ENCODE measurements around the gene TPRG1L. TPM values are rescaled to one million over a fixed set of nuclear protein-coding genes. Genes with fewer than 3 reads are reported as not detected.

Gene TPRG1L
- total and polyA plus RNA-seq, 4 donors: 24.1 to 46.6 (median 32.9) TPM

GRCh38 chr1:3656450-3657095, 31.8 kb downstream of the TPRG1L start:
- no peak for ATAC-seq (ENCODE audit: insufficient read depth, low FRiP score)
- no peak for DNase-seq
- TF ChIP-seq CTCF (IDR thresholded peaks at IDR 0.05; ENCODE audit: control extremely low read depth, extremely low read depth): no peak

DNA sequence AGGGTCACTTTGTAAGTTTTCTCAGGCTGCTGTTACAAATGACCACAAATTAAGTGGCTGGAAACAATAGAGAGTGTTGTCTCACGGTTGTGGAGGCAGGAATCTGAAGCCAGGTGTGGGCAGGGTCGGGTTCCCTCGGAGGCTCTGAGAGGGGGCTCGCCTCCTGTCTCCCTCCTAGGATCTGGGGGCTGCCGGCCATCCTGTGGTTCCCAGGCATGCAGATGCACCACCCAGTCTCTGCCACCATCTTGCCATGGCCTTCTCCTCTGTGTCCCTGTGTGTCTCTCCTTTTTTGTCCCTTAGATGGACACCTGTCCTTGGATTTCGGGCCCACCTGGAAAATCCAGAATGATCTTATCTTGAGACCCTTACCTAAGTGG, 32.3 kb downstream of the TPRG1L start:
- Histone ChIP-seq H3K27ac (ENCODE audit: low read depth in 1 of 2, low read length in 1 of 2) (no peak overlapping the region), H3K4me1 (ENCODE audit: control insufficient read depth in 5 of 5, insufficient read depth in 5 of 5, low read length in 5 of 5) (peaks cover 0 to 6% (median 0%) of the 10 kb centered on the region in 5 donors), H3K9ac (ENCODE audit: insufficient read depth in 1 of 2, low read length in 2 of 2) (no peak overlapping the region), H3K36me3 (ENCODE audit: control insufficient read depth in 4 of 4, insufficient read depth in 4 of 4, low read length in 4 of 4) (no peaks in the 10 kb centered on the region), H3K4me3 (no peak overlapping the region), H3K27me3 (ENCODE audit: control insufficient read depth in 3 of 3, insufficient read depth in 3 of 3, low read length in 2 of 3) (peaks cover 16 to 45% (median 19%) of the 10 kb centered on the region in 3 donors), H3K9me3 (ENCODE audit: control insufficient read depth in 4 of 4, insufficient read depth in 3 of 4, low read length in 3 of 4) (peaks cover 0 to 2% (median 0%) of the 10 kb centered on the region in 4 donors)
- DNase-seq (no peak), ATAC-seq (ENCODE audit: insufficient read depth, low FRiP score) (no peak)
- no peak for TF ChIP-seq CTCF (IDR thresholded peaks at IDR 0.05; ENCODE audit: control extremely low read depth, extremely low read depth)
- 71 to 75% methylated on average over 6 of the region's 6 CpGs for WGBS, 2 donors

More at GRCh38 chr1:3656450-3657095, 31.8 kb downstream of the TPRG1L start:
- H3K4me1 ChIP-seq (ENCODE audit: control insufficient read depth in 5 of 5, insufficient read depth in 5 of 5, low read length in 5 of 5): peaks cover 0 to 9% (median 0%) of the 10 kb centered on the region in 5 donors
- H3K9ac ChIP-seq (ENCODE audit: insufficient read depth in 1 of 2, low read length in 2 of 2): no peak overlapping the region
- H3K9me3 ChIP-seq (ENCODE audit: control insufficient read depth in 4 of 4, insufficient read depth in 3 of 4, low read length in 3 of 4): peaks cover 0 to 2% (median 0%) of the 10 kb centered on the region in 4 donors
- H3K36me3 ChIP-seq (ENCODE audit: control insufficient read depth in 4 of 4, insufficient read depth in 4 of 4, low read length in 4 of 4): no peaks in the 10 kb centered on the region
- peaks cover 16 to 45% (median 19%) of the 10 kb centered on the region in 3 donors for H3K27me3 ChIP-seq (ENCODE audit: control insufficient read depth in 3 of 3, insufficient read depth in 3 of 3, low read length in 2 of 3)
- no peak overlapping the region for H3K4me3 ChIP-seq
- 83 to 92% methylated on average over 13 of the region's 13 CpGs for WGBS, 2 donors
- H3K27ac ChIP-seq (ENCODE audit: low read depth in 1 of 2, low read length in 1 of 2): no peak overlapping the region

- no peak overlapping the region for H3K27ac ChIP-seq (ENCODE audit: low read depth in 1 of 2, low read length in 1 of 2)
- H3K4me3 ChIP-seq: no peak overlapping the region
- peaks cover 0 to 2% (median 0%) of the 10 kb centered on the region in 4 donors for H3K9me3 ChIP-seq (ENCODE audit: control insufficient read depth in 4 of 4, insufficient read depth in 3 of 4, low read length in 3 of 4)
- no peak overlapping the region for H3K9ac ChIP-seq (ENCODE audit: insufficient read depth in 1 of 2, low read length in 2 of 2)
- H3K4me1 ChIP-seq (ENCODE audit: control insufficient read depth in 5 of 5, insufficient read depth in 5 of 5, low read length in 5 of 5): peaks cover 0 to 3% (median 0%) of the 10 kb centered on the region in 5 donors
- ATAC-seq (ENCODE audit: insufficient read depth, low FRiP score): no peak
- no peaks in the 10 kb centered on the region for H3K36me3 ChIP-seq (ENCODE audit: control insufficient read depth in 4 of 4, insufficient read depth in 4 of 4, low read length in 4 of 4)
- peaks cover 12 to 43% (median 19%) of the 10 kb centered on the region in 3 donors for H3K27me3 ChIP-seq (ENCODE audit: control insufficient read depth in 3 of 3, insufficient read depth in 3 of 3, low read length in 2 of 3)
- 80 to 85% methylated on average over 26 of the region's 26 CpGs for WGBS, 2 donors
- no peak for TF ChIP-seq CTCF (IDR thresholded peaks at IDR 0.05; ENCODE audit: control extremely low read depth, extremely low read depth)
- no peak for DNase-seq
These were observed 32.9 kb downstream of the TPRG1L start for GRCh38 chr1:3657578-3658230.
